Measurements from ENCODE around the gene TGFB2.
A peak's percentile ranks its signal among the peaks of the same experiment; 100 is the strongest.

Gene TGFB2

GRCh38 chr1:218394989-218395388 is 49.9 kb downstream of the TGFB2 start:
- no peak for DNase-seq

- no peak for DNase-seq
Observed at GRCh38 chr1:218395916-218396315, 50.8 kb downstream of the TGFB2 start.

GRCh38 chr1:218397752-218398339 is 52.7 kb downstream of the TGFB2 start:
- DNase-seq: no peak

GRCh38 chr1:218400624-218401023 is 55.5 kb downstream of the TGFB2 start:
- no peak for DNase-seq

- no peak for DNase-seq
Observed at GRCh38 chr1:218401441-218401997, 56.4 kb downstream of the TGFB2 start.

GRCh38 chr1:218401998-218402785 is 57.1 kb downstream of the TGFB2 start:
- DNase-seq: no peak

- no peak for DNase-seq
Observed at GRCh38 chr1:218402786-218403120, 57.6 kb downstream of the TGFB2 start.

GRCh38 chr1:218403300-218403699 is 58.2 kb downstream of the TGFB2 start:
- no peak for DNase-seq

GRCh38 chr1:218407630-218408029 is 62.5 kb downstream of the TGFB2 start:
- DNase-seq: no peak

GRCh38 chr1:218408135-218408534 is 63.0 kb downstream of the TGFB2 start:
- no peak for DNase-seq

GRCh38 chr1:218408942-218409341 is 63.8 kb downstream of the TGFB2 start:
- no peak for DNase-seq

GRCh38 chr1:218409946-218410510 is 64.9 kb downstream of the TGFB2 start:
- no peak for DNase-seq

- no peak for DNase-seq
Observed at GRCh38 chr1:218411101-218411500, 66.0 kb downstream of the TGFB2 start.

- no peak for DNase-seq
Observed at GRCh38 chr1:218412171-218412570, 67.0 kb downstream of the TGFB2 start.

GRCh38 chr1:218413179-218413578 is 68.0 kb downstream of the TGFB2 start:
- no peak for DNase-seq

GRCh38 chr1:218414060-218414728 is 69.1 kb downstream of the TGFB2 start:
- no peak for DNase-seq

GRCh38 chr1:218415726-218416125 is 70.6 kb downstream of the TGFB2 start:
- peak; percentile 8 for DNase-seq

GRCh38 chr1:218421531-218421930 is 76.4 kb downstream of the TGFB2 start:
- DNase-seq: no peak

GRCh38 chr1:218424502-218424901 is 79.4 kb downstream of the TGFB2 start:
- no peak for DNase-seq

- DNase-seq: no peak
Observed at GRCh38 chr1:218425647-218426342, 80.7 kb downstream of the TGFB2 start.

- no peak for DNase-seq
Observed at GRCh38 chr1:218426343-218426657, 81.2 kb downstream of the TGFB2 start.

- no peak for DNase-seq
Observed at GRCh38 chr1:218429301-218429700, 84.2 kb downstream of the TGFB2 start.

- DNase-seq: no peak
Observed at GRCh38 chr1:218430346-218430745, 85.2 kb downstream of the TGFB2 start.
